Coronary artery (tissue), 2 donors: ENCODE data around the gene TFAP2A.
A peak's percentile ranks its signal among the peaks of the same experiment; 100 is the strongest.

Experiments used
- DNase-seq: peaks from one replicate; pipeline ENCODE4 v3.0.0-alpha.2; 2017; ENCODE audit warnings: low spot score
- H3K27ac ChIP-seq, 2 donors: fragments of 200-600 bp; sonication (generic); one replicate each; pipeline ENCODE4 v1.5.1; 2016 to 2019
- H3K4me3 ChIP-seq: fragments of 200-600 bp; sonication (generic); 2 replicates; pipeline ENCODE4 v1.5.1; 2016; ENCODE audit warnings: mild to moderate bottlenecking, moderate library complexity
- TF ChIP-seq, protein P1 (sequence below): fragments of 200-600 bp; sonication (generic); IDR thresholded peaks from one replicate; pipeline ENCODE4 v1.5.1; 2019; ENCODE audit warnings: antibody characterized with exemption

TFAP2A gene

DNA sequence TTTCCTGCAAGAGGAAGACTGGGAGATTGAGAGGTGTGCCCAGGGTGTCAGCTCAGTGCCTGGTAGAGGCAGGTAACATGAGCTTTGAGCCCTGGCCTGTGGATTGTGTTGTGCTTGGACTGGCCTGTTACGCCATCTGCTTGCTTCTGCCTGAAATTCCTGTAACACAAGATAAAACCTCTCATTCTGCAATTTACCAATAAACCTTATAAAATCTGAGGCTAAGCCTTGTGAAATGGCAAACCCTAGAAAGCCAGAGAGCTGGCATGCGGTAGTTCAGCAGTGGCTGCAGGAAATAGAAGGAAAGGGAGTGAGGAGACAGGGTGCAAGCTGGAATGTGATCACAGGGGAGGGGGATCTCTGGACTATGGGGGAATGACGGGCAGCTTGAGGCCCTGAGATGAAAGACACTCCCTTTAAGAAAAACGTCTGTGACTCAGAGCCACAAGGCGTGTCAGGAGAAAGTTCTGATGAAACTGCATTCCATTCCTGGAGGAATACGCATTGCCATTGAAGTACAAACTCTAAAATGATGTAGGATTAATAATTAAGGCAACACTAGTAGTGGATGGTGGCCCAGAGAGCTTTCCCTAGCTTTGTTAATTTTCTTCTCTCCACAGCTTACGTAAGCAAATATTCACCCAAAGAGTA, 26.3 kb upstream of the TFAP2A start:
- no peak for DNase-seq
- H3K27ac ChIP-seq, result no peak overlapping the region
- H3K4me3 ChIP-seq, result no peak overlapping the region
- TF ChIP-seq, protein P1, sequence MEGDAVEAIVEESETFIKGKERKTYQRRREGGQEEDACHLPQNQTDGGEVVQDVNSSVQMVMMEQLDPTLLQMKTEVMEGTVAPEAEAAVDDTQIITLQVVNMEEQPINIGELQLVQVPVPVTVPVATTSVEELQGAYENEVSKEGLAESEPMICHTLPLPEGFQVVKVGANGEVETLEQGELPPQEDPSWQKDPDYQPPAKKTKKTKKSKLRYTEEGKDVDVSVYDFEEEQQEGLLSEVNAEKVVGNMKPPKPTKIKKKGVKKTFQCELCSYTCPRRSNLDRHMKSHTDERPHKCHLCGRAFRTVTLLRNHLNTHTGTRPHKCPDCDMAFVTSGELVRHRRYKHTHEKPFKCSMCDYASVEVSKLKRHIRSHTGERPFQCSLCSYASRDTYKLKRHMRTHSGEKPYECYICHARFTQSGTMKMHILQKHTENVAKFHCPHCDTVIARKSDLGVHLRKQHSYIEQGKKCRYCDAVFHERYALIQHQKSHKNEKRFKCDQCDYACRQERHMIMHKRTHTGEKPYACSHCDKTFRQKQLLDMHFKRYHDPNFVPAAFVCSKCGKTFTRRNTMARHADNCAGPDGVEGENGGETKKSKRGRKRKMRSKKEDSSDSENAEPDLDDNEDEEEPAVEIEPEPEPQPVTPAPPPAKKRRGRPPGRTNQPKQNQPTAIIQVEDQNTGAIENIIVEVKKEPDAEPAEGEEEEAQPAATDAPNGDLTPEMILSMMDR, result no peak

DNA sequence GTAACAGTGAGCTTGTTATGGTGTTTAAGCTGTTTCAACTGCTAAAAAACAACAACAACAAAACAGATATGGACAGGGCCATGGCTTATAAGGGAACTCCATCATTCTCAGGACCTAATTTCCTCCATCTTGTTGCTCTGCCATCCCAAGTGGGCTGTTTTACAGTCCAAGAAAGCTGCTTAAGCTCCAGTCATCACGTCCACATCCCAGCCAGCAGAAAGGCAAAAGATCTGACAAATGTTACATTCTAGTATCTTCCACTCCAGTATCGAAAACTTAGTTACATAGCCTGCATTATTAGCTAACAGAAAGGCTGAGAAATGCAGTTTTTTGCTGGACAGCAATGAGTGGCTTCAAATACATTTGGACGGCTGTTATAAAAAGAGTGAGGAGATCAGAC, 23.0 kb upstream of the TFAP2A start:
- DNase-seq, result no peak
- no peak overlapping the region for H3K4me3 ChIP-seq
- no peak overlapping the region for H3K27ac ChIP-seq
- TF ChIP-seq, protein P1, result no peak

DNA sequence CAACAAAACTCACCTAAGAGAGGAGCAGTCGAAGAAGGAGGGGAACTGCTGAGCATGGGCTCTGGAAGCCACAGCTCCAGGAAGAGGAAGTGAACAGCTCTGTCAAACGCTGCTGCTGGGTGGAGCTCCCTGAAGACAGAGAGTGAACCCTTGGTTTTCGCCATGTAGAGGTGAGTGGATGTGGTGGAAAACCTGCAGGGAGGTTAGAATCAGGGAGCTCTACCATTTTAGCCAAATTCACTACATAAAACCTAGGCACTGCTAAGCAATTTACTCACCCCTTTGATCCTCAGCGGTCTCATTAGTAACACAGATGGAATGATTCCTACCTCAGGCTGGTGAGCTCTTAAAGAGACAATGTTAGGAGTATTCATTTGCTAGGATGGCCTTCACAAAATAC, 19.4 kb upstream of the TFAP2A start:
- DNase-seq, result no peak
- H3K27ac ChIP-seq, result no peak overlapping the region
- TF ChIP-seq, protein P1, result no peak
- no peak overlapping the region for H3K4me3 ChIP-seq

DNA sequence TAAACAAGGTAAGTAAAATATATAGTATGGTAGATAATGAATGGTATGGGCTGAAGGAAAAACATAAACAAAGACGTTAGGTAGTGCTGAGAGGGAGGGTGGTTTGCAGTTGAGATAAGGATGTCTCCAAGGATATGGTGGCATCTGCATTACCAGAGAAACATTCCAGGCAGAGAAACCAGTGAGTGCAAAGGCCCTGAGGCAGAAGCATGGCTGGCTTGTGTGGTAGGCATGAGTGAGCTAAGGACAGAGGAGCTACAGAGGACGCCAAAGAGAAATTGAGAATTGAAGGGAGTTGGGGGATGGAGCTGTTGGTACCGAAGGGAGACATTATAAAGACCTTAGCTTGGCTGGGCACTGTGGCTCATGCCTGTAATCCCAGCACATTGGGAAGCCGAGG, 18.4 kb upstream of the TFAP2A start:
- no peak for DNase-seq
- H3K4me3 ChIP-seq, result no peak overlapping the region

DNA sequence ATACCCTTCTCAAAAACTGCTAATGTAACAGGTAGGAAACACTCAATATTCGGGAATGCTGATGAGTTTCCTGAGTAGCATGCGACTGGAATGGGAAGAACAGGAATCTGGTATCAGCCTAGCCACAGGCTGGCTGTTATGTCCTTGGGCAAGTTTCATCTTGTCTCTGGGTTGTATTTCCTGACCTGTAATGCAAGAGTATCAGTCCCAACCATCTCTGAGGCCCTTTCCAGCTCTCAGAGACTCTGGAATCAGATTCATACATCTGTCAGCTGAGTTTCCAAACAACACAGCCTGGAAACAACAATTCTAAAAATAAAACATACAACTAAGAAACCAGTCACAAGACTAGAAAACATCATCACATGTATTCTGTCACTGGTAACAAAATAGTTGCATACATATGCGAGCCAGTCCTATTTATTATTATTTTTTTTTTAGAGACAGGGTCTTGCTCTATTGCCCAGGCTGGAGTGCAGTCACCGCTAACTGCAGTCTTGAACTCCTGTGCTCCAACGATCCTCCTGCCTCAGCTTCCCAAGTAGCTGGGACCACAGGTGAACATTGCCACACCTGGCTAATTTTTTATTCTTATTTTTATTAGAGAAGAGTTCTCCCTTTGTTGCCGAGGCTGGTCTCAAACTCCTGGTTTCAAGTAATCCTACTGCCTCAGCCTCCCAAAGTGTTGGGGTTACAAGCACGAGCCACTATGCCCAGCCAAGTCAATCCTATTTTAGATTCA, 16.7 kb upstream of the TFAP2A start:
- TF ChIP-seq, protein P1, result no peak
- Histone ChIP-seq H3K4me3 (no peak overlapping the region), H3K27ac (no peak overlapping the region)
- no peak for DNase-seq

More for the DNA sequence above, 18.4 kb upstream of the TFAP2A start:
- TF ChIP-seq, protein P1, result no peak
- H3K27ac ChIP-seq, result no peak overlapping the region

DNA sequence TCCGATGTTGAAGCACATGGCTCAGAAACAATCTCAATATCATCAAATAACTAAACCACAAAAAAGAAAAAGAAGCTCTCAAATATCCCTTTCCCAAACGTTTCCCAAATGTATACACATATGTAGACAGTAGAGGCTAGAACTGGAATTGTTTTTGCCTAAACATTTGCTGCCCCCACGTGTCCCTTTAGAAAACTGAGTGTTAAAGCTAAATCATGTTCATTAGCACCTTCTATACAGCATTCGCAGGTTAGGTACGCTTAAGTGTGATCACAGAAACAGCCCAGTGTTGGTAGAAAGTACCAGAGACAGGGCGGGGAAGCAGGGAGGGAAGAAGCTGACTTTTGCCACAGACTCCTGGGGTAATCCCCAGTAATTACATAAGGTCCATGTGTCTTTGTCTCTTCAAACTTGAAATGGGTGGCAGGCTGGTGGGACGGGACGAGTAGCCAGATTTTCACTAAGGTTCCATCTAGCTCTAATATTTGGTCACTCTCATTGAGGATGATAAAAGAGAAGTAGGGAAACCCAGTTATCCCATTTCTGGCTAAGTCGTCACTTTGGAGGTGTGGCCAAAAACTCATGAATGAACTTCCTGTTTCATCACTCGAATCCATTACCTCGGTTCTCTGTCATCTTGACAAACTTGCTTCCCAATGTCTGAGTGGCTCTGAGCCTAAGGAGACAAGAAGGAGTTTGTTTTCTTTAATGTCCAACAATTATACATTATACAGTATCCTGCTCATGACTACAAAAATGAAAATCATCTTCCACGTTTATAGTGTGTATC, 15.0 kb upstream of the TFAP2A start:
- TF ChIP-seq, protein P1, result no peak
- H3K4me3 ChIP-seq, result peak overlapping the region; percentile 8
- no peak for DNase-seq
- no peak overlapping the region for H3K27ac ChIP-seq
